Neural cell (in vitro differentiated cells): ENCODE data around the gene TRPC4AP. TPM values are rescaled to one million over a fixed set of nuclear protein-coding genes. Genes with fewer than 3 reads are reported as not detected.
"Not testable (repeated sequence)": the region's sequence is repeated elsewhere in the genome, so short reads cannot be mapped to it uniquely, and the experiment has no call there.

Source experiments
- H2AFZ ChIP-seq: fragments of 200-600, 300-800 bp; sonication (generic), shearing (Covaris generic); 2 replicates; pipeline ENCODE4 v1.6.0; 2014; ENCODE audit warnings: low read depth, mild to moderate bottlenecking, antibody characterized with exemption, low read length, moderate library complexity
- H3F3A ChIP-seq: fragments of 200-600 bp; shearing (Covaris generic); 2 replicates; pipeline ENCODE4 v1.6.1; 2016; ENCODE audit warnings: mild to moderate bottlenecking, moderate library complexity, mixed read lengths, antibody characterized with exemption, low read length; ENCODE audit not compliant: insufficient read depth, poor library complexity, severe bottlenecking
- H3K27ac ChIP-seq: fragments of 200-600, 300-800 bp; sonication (generic), shearing (Covaris generic); 2 replicates; pipeline ENCODE4 v1.5.1; 2014; ENCODE audit warnings: mild to moderate bottlenecking, low read length, moderate library complexity
- H3K27me3 ChIP-seq: fragments of 300-800, 200-600 bp; sonication (generic), shearing (Covaris generic); 2 replicates; pipeline ENCODE4 v1.6.0; 2014; ENCODE audit warnings: mild to moderate bottlenecking, low read depth, low read length, moderate library complexity; ENCODE audit not compliant: insufficient read depth
- H3K36me3 ChIP-seq: fragments of 300-800, 200-600 bp; sonication (generic), shearing (Covaris generic); 2 replicates; pipeline ENCODE4 v1.5.1; 2014; ENCODE audit warnings: mild to moderate bottlenecking, antibody characterized with exemption, low read length, moderate library complexity; ENCODE audit not compliant: insufficient read depth
- H3K4me2 ChIP-seq: fragments of 300-800, 200-600 bp; sonication (generic), shearing (Covaris generic); 2 replicates; pipeline ENCODE4 v1.6.0; 2014; ENCODE audit warnings: mild to moderate bottlenecking, low read length
- H3K4me3 ChIP-seq: fragments of 300-800, 200-600 bp; sonication (generic), shearing (Covaris generic); 2 replicates; pipeline ENCODE4 v1.5.1; 2014; ENCODE audit warnings: mild to moderate bottlenecking, low read length, moderate library complexity
- H3K79me2 ChIP-seq: fragments of 200-600 bp; shearing (Covaris generic); replicated peaks from 2 replicates; pipeline ENCODE4 v1.6.0; 2014; ENCODE audit warnings: mild to moderate bottlenecking, low read length, moderate library complexity; ENCODE audit not compliant: insufficient read depth
- H3K9ac ChIP-seq: fragments of 300-800, 200-600 bp; sonication (generic), shearing (Covaris generic); 2 replicates; pipeline ENCODE4 v1.6.1; 2016; ENCODE audit warnings: mild to moderate bottlenecking, low read length, mixed read lengths
- H3K9me2 ChIP-seq: fragments of 200-600 bp; shearing (Covaris generic); 2 replicates; pipeline ENCODE4 v1.6.1; 2016; ENCODE audit warnings: mild to moderate bottlenecking, low read length, mixed read lengths; ENCODE audit not compliant: insufficient read depth
- H3K9me3 ChIP-seq: fragments of 200-600, 300-800 bp; sonication (generic), shearing (Covaris generic); 2 replicates; pipeline ENCODE4 v1.6.1; 2016; ENCODE audit warnings: mild to moderate bottlenecking, mixed run types, low read length, moderate library complexity, mixed read lengths
- H4K20me1 ChIP-seq: fragments of 200-600 bp; shearing (Covaris generic); 2 replicates; pipeline ENCODE4 v1.6.1; 2016; ENCODE audit warnings: mild to moderate bottlenecking, mixed run types; ENCODE audit not compliant: insufficient read depth
- EP300 ChIP-seq: fragments of 450-650 bp; conservative IDR thresholded peaks from 2 replicates; pipeline ENCODE4 v1.6.1; 2014; ENCODE audit warnings: antibody characterized with exemption, mild to moderate bottlenecking, moderate library complexity; ENCODE audit not compliant: poor library complexity, severe bottlenecking
- EZH2 ChIP-seq: fragments of 200-600, 300-800 bp; shearing (Covaris generic), sonication (generic); IDR thresholded peaks from 2 replicates; pipeline ENCODE4 v1.6.1; 2014; ENCODE audit warnings: antibody characterized with exemption, low read length, borderline replicate concordance, mild to moderate bottlenecking; ENCODE audit not compliant: insufficient read depth, poor library complexity, severe bottlenecking
- MXI1 ChIP-seq: fragments of 450-650 bp; conservative IDR thresholded peaks from 2 replicates; pipeline ENCODE4 v1.6.1; 2014; ENCODE audit warnings: antibody characterized with exemption, mild to moderate bottlenecking; ENCODE audit not compliant: poor library complexity, severe bottlenecking
- POLR2AphosphoS5 ChIP-seq: IDR thresholded peaks from 2 replicates; pipeline ENCODE4 v1.6.1; 2012
- RAD21 ChIP-seq: fragments of 450-650 bp; conservative IDR thresholded peaks from 2 replicates; pipeline ENCODE4 v1.6.1; 2014; ENCODE audit warnings: antibody characterized with exemption, mild to moderate bottlenecking, moderate library complexity
- SMC3 ChIP-seq: fragments of 450-650 bp; conservative IDR thresholded peaks from 2 replicates; pipeline ENCODE4 v1.6.1; 2014; ENCODE audit warnings: antibody characterized with exemption, mild to moderate bottlenecking, moderate library complexity; ENCODE audit not compliant: poor library complexity
- TAF1 ChIP-seq: IDR thresholded peaks from 2 replicates; pipeline ENCODE4 v1.6.1; 2012; ENCODE audit warnings: low read depth
- polyA plus RNA-seq: library from polyadenylated mRNA; depleted of rRNA; stranded (reverse); fragments of >200 nt; gene quantifications from 2 replicates; pipeline ENCODE4 v1.2.3, GENCODE V29; 2014
- TF ChIP-seq, protein P1 (sequence below): IDR thresholded peaks from 2 replicates; pipeline ENCODE4 v1.6.1; 2012; ENCODE audit warnings: borderline replicate concordance
- TF ChIP-seq, protein P2 (sequence below): fragments of 450-650 bp; IDR thresholded peaks from 2 replicates; pipeline ENCODE4 v1.5.1; 2014; ENCODE audit warnings: antibody characterized with exemption, mild to moderate bottlenecking, moderate library complexity; ENCODE audit not compliant: poor library complexity, severe bottlenecking

The TRPC4AP gene
- polyA plus RNA-seq, 1 donor from 2014 or later: 85.9 TPM

DNA sequence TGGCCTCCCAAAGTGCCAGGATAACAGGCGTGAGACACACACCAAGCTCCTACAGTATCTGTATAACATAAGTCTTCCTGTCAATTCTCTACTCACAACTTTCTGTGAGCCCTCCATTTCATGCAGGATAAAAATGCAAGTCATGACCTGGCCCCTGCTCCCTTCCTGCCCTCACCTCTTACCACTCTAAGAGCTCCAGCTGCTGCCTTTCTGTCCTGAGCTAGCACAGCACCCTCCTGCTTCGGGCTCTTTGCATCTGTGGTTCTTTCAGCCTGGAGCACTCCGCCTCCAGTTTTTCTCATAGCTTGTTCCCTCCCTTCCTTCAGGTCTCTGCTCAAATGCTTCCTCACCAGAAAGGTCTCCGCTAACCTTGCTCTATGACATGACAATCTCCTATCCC, 23.7 kb upstream of the TRPC4AP start:
- Histone ChIP-seq H3K36me3 (no peaks in the 10 kb centered on the region), H3K27ac (no peak overlapping the region), H3K9ac (no peak overlapping the region), H3K4me2 (no peak overlapping the region), H3K27me3 (no peaks in the 10 kb centered on the region), H4K20me1 (no peaks in the 10 kb centered on the region), H3F3A (no peaks in the 10 kb centered on the region), H3K9me2 (no peaks in the 10 kb centered on the region), H3K79me2 (no peaks in the 10 kb centered on the region), H3K9me3 (no peaks in the 10 kb centered on the region), H2AFZ (no peak overlapping the region), H3K4me3 (no peak overlapping the region)
- no peak for TF ChIP-seq SMC3
- no peak for TF ChIP-seq RAD21
- no peak for TF ChIP-seq EP300
- TF ChIP-seq TAF1: no peak
- TF ChIP-seq, protein P1, sequence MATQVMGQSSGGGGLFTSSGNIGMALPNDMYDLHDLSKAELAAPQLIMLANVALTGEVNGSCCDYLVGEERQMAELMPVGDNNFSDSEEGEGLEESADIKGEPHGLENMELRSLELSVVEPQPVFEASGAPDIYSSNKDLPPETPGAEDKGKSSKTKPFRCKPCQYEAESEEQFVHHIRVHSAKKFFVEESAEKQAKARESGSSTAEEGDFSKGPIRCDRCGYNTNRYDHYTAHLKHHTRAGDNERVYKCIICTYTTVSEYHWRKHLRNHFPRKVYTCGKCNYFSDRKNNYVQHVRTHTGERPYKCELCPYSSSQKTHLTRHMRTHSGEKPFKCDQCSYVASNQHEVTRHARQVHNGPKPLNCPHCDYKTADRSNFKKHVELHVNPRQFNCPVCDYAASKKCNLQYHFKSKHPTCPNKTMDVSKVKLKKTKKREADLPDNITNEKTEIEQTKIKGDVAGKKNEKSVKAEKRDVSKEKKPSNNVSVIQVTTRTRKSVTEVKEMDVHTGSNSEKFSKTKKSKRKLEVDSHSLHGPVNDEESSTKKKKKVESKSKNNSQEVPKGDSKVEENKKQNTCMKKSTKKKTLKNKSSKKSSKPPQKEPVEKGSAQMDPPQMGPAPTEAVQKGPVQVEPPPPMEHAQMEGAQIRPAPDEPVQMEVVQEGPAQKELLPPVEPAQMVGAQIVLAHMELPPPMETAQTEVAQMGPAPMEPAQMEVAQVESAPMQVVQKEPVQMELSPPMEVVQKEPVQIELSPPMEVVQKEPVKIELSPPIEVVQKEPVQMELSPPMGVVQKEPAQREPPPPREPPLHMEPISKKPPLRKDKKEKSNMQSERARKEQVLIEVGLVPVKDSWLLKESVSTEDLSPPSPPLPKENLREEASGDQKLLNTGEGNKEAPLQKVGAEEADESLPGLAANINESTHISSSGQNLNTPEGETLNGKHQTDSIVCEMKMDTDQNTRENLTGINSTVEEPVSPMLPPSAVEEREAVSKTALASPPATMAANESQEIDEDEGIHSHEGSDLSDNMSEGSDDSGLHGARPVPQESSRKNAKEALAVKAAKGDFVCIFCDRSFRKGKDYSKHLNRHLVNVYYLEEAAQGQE: no peak
- TF ChIP-seq, protein P2, sequence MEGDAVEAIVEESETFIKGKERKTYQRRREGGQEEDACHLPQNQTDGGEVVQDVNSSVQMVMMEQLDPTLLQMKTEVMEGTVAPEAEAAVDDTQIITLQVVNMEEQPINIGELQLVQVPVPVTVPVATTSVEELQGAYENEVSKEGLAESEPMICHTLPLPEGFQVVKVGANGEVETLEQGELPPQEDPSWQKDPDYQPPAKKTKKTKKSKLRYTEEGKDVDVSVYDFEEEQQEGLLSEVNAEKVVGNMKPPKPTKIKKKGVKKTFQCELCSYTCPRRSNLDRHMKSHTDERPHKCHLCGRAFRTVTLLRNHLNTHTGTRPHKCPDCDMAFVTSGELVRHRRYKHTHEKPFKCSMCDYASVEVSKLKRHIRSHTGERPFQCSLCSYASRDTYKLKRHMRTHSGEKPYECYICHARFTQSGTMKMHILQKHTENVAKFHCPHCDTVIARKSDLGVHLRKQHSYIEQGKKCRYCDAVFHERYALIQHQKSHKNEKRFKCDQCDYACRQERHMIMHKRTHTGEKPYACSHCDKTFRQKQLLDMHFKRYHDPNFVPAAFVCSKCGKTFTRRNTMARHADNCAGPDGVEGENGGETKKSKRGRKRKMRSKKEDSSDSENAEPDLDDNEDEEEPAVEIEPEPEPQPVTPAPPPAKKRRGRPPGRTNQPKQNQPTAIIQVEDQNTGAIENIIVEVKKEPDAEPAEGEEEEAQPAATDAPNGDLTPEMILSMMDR: no peak
- no peak for TF ChIP-seq MXI1
- TF ChIP-seq POLR2AphosphoS5: no peak
- TF ChIP-seq EZH2: no peak

DNA sequence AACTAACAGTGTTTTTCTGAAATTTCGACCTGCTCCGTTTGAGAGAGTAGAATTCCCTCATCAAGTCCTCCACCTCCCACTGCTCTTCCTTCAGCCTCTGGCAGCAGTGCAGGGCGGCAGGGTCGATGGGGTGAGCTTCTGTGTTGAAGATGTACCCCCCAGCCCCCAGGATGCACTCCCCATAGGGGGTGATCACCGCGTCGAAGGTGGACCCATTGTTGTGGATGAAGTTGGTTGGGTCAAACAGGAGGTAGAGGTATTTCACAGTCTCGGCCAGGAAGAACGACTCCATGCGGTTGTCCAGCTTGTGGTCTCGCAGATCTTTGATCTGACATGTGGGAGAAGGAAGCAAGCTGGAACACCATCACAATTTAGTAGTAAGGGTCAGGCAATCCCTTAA, 23.0 kb upstream of the TRPC4AP start:
- Histone ChIP-seq H3K9me2 (no peaks in the 10 kb centered on the region), H2AFZ (no peak overlapping the region), H3K36me3 (no peaks in the 10 kb centered on the region), H3K27ac (no peak overlapping the region), H3K4me3 (no peak overlapping the region), H3K79me2 (no peaks in the 10 kb centered on the region), H3K4me2 (no peak overlapping the region), H3K27me3 (no peaks in the 10 kb centered on the region), H3F3A (no peaks in the 10 kb centered on the region), H3K9me3 (no peaks in the 10 kb centered on the region), H4K20me1 (no peaks in the 10 kb centered on the region), H3K9ac (no peak overlapping the region)
- TF ChIP-seq TAF1 (no peak), EP300 (no peak), POLR2AphosphoS5 (no peak), MXI1 (no peak), EZH2 (no peak), RAD21 (no peak), SMC3 (no peak)
- TF ChIP-seq, protein P1: no peak
- TF ChIP-seq, protein P2: no peak

DNA sequence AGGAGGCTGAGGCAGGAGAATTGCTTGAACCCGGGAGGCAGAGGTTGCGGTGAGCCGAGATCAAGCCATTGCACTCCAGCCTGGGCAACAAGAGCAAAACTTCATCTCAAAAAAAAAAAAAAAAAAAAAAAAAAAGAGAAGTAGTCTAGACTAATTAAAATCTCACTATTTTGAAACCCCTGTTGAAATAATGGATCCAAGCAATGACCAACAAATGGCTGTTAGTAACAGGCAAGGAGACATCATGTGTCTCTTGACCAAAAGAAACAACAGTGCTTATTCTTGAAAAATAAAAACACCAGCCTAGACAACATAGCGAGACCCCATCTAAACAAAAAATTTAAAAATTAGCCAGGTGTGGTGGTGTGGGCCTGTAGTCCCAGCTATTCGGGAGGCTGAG, 19.7 kb upstream of the TRPC4AP start:
- H3K36me3 ChIP-seq, H4K20me1 ChIP-seq, H3K9me2 ChIP-seq, H3K27me3 ChIP-seq, H3K27ac ChIP-seq, H3K9ac ChIP-seq, H2AFZ ChIP-seq, H3F3A ChIP-seq, H3K4me2 ChIP-seq, H3K9me3 ChIP-seq, H3K4me3 ChIP-seq, H3K79me2 ChIP-seq: not testable (repeated sequence)
